IPS-15b (cell line): Measurements from ENCODE around the gene DNAAF5.
"Not testable (repeated sequence)": the region's sequence is repeated elsewhere in the genome, so short reads cannot be mapped to it uniquely, and the experiment has no call there.

ENCODE experiments used
- H3K27me3 ChIP-seq: one replicate; pipeline ENCODE4 v1.6.1; 2013; ENCODE audit warnings: low read length; ENCODE audit not compliant: control insufficient read depth, insufficient read depth
- H3K36me3 ChIP-seq: one replicate; pipeline ENCODE4 v1.6.1; 2013; ENCODE audit warnings: low read length; ENCODE audit not compliant: control insufficient read depth, insufficient read depth
- H3K4me1 ChIP-seq: one replicate; pipeline ENCODE4 v1.6.1; 2013; ENCODE audit warnings: mild to moderate bottlenecking, low read length; ENCODE audit not compliant: control insufficient read depth, insufficient read depth
- H3K4me3 ChIP-seq: one replicate; pipeline ENCODE4 v1.5.1; 2013; ENCODE audit warnings: low read depth, low read length
- H3K9ac ChIP-seq: one replicate; pipeline ENCODE4 v1.6.1; 2013; ENCODE audit warnings: low read depth, mild to moderate bottlenecking, low read length
- H3K9me3 ChIP-seq: one replicate; pipeline ENCODE4 v1.6.1; 2013; ENCODE audit warnings: mild to moderate bottlenecking, low read length; ENCODE audit not compliant: control insufficient read depth, insufficient read depth

Gene DNAAF5

GRCh38 chr7:782718-783449 lies 56.4 kb downstream of the DNAAF5 start:
- Histone ChIP-seq H3K9ac (no peak overlapping the region), H3K36me3 (peaks cover 48% of the 10 kb centered on the region), H3K4me3 (no peak overlapping the region), H3K4me1 (no peaks in the 10 kb centered on the region), H3K9me3 (no peaks in the 10 kb centered on the region), H3K27me3 (no peaks in the 10 kb centered on the region)

- H3K9ac ChIP-seq, result no peak overlapping the region
- no peak overlapping the region for H3K4me3 ChIP-seq
- H3K27me3 ChIP-seq, result no peaks in the 10 kb centered on the region
- no peaks in the 10 kb centered on the region for H3K9me3 ChIP-seq
- peaks cover 48% of the 10 kb centered on the region for H3K36me3 ChIP-seq
- no peaks in the 10 kb centered on the region for H3K4me1 ChIP-seq
These were observed 57.3 kb downstream of the DNAAF5 start for GRCh38 chr7:783556-784490.

GRCh38 chr7:784971-785370 lies 58.5 kb downstream of the DNAAF5 start:
- H3K4me1 ChIP-seq, result no peaks in the 10 kb centered on the region
- no peaks in the 10 kb centered on the region for H3K9me3 ChIP-seq
- H3K9ac ChIP-seq, result no peak overlapping the region
- H3K4me3 ChIP-seq, result no peak overlapping the region
- no peaks in the 10 kb centered on the region for H3K27me3 ChIP-seq
- H3K36me3 ChIP-seq, result peaks cover 42% of the 10 kb centered on the region

- Histone ChIP-seq H3K4me3 (no peak overlapping the region), H3K9me3 (no peaks in the 10 kb centered on the region), H3K27me3 (no peaks in the 10 kb centered on the region), H3K36me3 (peaks cover 40% of the 10 kb centered on the region), H3K9ac (no peak overlapping the region), H3K4me1 (no peaks in the 10 kb centered on the region)
These were observed 58.9 kb downstream of the DNAAF5 start for GRCh38 chr7:785416-785815.

GRCh38 chr7:786472-787255 lies 60.2 kb downstream of the DNAAF5 start:
- H3K4me3 ChIP-seq, result no peak overlapping the region
- H3K36me3 ChIP-seq, result peaks cover 39% of the 10 kb centered on the region
- no peaks in the 10 kb centered on the region for H3K27me3 ChIP-seq
- H3K9me3 ChIP-seq, result no peaks in the 10 kb centered on the region
- no peaks in the 10 kb centered on the region for H3K4me1 ChIP-seq
- no peak overlapping the region for H3K9ac ChIP-seq

GRCh38 chr7:787332-788240 lies 61.1 kb downstream of the DNAAF5 start:
- H3K36me3 ChIP-seq, result peaks cover 30% of the 10 kb centered on the region
- H3K9me3 ChIP-seq, result no peaks in the 10 kb centered on the region
- no peak overlapping the region for H3K9ac ChIP-seq
- no peaks in the 10 kb centered on the region for H3K27me3 ChIP-seq
- H3K4me1 ChIP-seq, result no peaks in the 10 kb centered on the region
- H3K4me3 ChIP-seq, result no peak overlapping the region

- Histone ChIP-seq H3K9me3 (no peaks in the 10 kb centered on the region), H3K36me3 (peaks cover 7% of the 10 kb centered on the region), H3K4me1 (no peaks in the 10 kb centered on the region), H3K4me3 (no peak overlapping the region), H3K9ac (no peak overlapping the region), H3K27me3 (no peaks in the 10 kb centered on the region)
These were observed 65.0 kb downstream of the DNAAF5 start for GRCh38 chr7:791519-791918.

- Histone ChIP-seq H3K36me3 (no peaks in the 10 kb centered on the region), H3K4me1 (no peaks in the 10 kb centered on the region), H3K27me3 (no peaks in the 10 kb centered on the region), H3K4me3 (no peak overlapping the region), H3K9me3 (no peaks in the 10 kb centered on the region), H3K9ac (no peak overlapping the region)
These were observed 67.7 kb downstream of the DNAAF5 start for GRCh38 chr7:794207-794606.

- Histone ChIP-seq H3K4me1 (no peaks in the 10 kb centered on the region), H3K9ac (no peak overlapping the region), H3K9me3 (no peaks in the 10 kb centered on the region), H3K27me3 (no peaks in the 10 kb centered on the region), H3K36me3 (no peaks in the 10 kb centered on the region), H3K4me3 (no peak overlapping the region)
These were observed 68.3 kb downstream of the DNAAF5 start for GRCh38 chr7:794671-795329.

- H3K9me3 ChIP-seq, H3K4me3 ChIP-seq, H3K9ac ChIP-seq, H3K27me3 ChIP-seq, H3K36me3 ChIP-seq, H3K4me1 ChIP-seq: not testable (repeated sequence)
These were observed 70.1 kb downstream of the DNAAF5 start for GRCh38 chr7:796434-797169.
